OCI-LY3 (cell line): ENCODE data around the gene LCORL.
"Not testable (repeated sequence)": the region's sequence is repeated elsewhere in the genome, so short reads cannot be mapped to it uniquely, and the experiment has no call there.

Experiments
- CTCF ChIP-seq: fragments of 200-600, 300-600 bp; sonication (generic); IDR thresholded peaks from 2 replicates; pipeline ENCODE4 v1.5.1; 2014; ENCODE audit warnings: antibody characterized with exemption, low read length, low read depth
- EZH2phosphoT487 ChIP-seq: fragments of 200-600 bp; shearing (Covaris generic); IDR thresholded peaks from 2 replicates; pipeline ENCODE4 v1.6.1; 2018; ENCODE audit warnings: antibody characterized with exemption, mixed run types, low read depth

GRCh38 chr4:17850295-17850694 lies 171.3 kb downstream of the LCORL start:
- not testable (repeated sequence) for TF ChIP-seq CTCF, EZH2phosphoT487
